HUES6 (cell line): ENCODE results near the gene ABRAXAS1.
"Not testable (repeated sequence)": the region's sequence is repeated elsewhere in the genome, so short reads cannot be mapped to it uniquely, and the experiment has no call there.

Experiments
- H3K27ac ChIP-seq: 2 replicates; pipeline ENCODE4 v1.7.0; 2013; ENCODE audit warnings: low read depth, mild to moderate bottlenecking, low read length, inconsistent platforms
- H3K27me3 ChIP-seq: 2 replicates; pipeline ENCODE4 v1.6.1; 2013; ENCODE audit warnings: low read length; ENCODE audit not compliant: control insufficient read depth, insufficient read depth
- H3K36me3 ChIP-seq: 2 replicates; pipeline ENCODE4 v1.6.1; 2013; ENCODE audit warnings: low read length; ENCODE audit not compliant: control insufficient read depth, insufficient read depth
- H3K4me1 ChIP-seq: 2 replicates; pipeline ENCODE4 v1.6.1; 2013; ENCODE audit warnings: low read length; ENCODE audit not compliant: control insufficient read depth, insufficient read depth
- H3K4me3 ChIP-seq: 2 replicates; pipeline ENCODE4 v1.5.1; 2013; ENCODE audit warnings: low read depth, low read length
- H3K9ac ChIP-seq: one replicate; pipeline ENCODE4 v1.6.1; 2013; ENCODE audit warnings: mild to moderate bottlenecking, low read length
- H3K9me3 ChIP-seq: 2 replicates; pipeline ENCODE4 v1.6.1; 2013; ENCODE audit warnings: low read depth, low read length; ENCODE audit not compliant: control insufficient read depth, insufficient read depth

Gene ABRAXAS1

DNA sequence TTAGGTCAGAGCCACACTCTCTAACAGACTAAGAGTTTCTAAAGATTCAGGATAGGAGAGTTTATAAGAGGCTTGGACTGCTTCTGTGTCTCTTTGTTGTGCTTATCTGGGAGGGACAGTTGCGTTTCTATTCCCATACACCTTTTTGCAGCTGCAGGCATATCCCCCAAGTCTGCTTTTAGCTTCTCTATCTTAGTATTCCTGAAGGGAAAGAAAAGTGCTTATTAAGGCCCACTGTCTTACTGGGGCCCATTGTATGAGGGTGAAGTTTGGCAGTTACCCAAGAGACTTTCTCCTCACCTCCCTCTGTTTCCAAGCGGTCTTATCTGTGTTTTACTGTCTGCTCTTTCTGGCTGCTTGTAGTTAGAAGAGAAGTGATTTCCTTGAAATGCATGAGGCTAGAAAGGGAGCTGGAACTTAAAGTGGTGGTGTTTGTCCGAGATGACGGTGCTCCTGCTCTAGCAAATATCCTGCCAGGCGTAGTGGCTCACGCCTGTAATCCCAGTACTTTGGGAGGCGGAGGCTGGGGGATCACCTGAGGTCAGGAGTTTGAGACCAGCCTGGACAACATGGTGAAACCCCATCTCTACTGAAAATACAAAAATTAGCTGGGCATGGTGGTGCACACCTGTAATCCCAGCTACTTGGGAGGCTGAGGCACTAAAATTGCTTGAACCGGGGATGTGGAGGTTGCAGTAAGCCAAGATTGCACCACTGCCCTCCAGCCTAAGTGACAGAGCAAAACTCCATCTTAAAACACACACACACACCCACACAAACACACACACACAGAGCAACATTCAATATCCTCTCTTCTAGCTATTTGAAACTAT lies 11.4 kb upstream of the ABRAXAS1 start:
- H3K4me3 ChIP-seq, H3K9me3 ChIP-seq, H3K27me3 ChIP-seq, H3K4me1 ChIP-seq, H3K9ac ChIP-seq, H3K36me3 ChIP-seq, H3K27ac ChIP-seq: not testable (repeated sequence)

DNA sequence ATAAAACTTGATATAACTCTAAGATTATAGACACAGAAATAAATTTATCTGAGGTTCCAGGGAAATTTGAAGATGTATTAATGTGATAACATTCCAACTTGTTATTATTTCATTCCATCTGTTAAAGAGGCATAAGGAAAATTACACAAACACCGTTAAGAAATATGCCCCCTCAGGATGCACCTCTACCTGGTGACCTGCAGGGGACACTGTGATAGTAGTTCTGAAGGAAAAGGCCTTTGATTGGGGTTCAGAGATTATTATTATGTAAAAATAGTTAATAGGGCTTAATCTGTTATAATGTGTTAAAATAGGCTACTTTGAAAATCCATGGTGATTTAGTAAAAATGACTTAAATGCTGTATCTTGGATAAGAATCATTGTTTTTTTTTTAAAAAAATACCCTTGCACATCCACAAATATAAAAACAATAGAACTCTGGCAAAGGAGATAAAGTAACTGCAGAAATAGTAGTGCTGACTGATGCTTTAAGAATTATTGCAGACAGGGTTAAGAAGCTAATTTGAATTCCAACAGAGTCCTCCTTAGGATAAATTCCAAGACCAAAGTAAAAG lies 6.1 kb upstream of the ABRAXAS1 start:
- no peaks in the 10 kb centered on the region for H3K36me3 ChIP-seq
- H3K27me3 ChIP-seq: no peaks in the 10 kb centered on the region
- H3K9ac ChIP-seq: no peak overlapping the region
- no peaks in the 10 kb centered on the region for H3K4me1 ChIP-seq
- H3K27ac ChIP-seq: no peak overlapping the region
- no peaks in the 10 kb centered on the region for H3K9me3 ChIP-seq
- no peak overlapping the region for H3K4me3 ChIP-seq

DNA sequence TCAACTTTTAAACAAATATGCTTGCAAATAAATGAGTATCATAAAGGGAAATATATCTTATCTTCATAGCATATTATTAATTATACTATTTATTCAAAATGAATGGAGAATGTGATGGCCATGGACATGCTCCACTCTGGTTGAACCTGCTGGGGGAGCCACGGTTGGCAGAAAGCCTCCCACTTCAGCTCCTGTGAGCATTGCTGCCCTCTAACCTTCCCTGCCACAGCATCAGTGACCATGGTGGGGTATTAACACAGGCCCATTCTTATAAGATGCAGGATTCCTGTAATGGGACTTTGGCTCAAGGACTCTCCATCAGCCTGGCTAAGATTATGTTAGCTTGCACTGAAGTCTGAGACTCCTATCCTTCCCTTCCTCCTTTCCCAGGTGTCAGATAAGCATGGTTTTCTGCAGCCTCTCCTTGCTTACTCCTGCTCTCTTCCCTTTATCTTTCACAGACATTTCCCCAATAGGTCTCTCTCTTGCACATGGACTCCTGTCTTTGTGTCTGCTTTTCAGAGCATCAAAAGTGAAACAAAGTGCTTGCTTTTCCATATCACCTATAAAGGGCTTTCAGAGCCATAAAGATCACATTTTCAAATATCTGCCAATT lies 4.9 kb upstream of the ABRAXAS1 start:
- H3K4me1 ChIP-seq: peaks cover 5% of the 10 kb centered on the region
- no peaks in the 10 kb centered on the region for H3K36me3 ChIP-seq
- no peak overlapping the region for H3K27ac ChIP-seq
- H3K9ac ChIP-seq: no peak overlapping the region
- H3K9me3 ChIP-seq: no peaks in the 10 kb centered on the region
- H3K4me3 ChIP-seq: no peak overlapping the region
- H3K27me3 ChIP-seq: no peaks in the 10 kb centered on the region

DNA sequence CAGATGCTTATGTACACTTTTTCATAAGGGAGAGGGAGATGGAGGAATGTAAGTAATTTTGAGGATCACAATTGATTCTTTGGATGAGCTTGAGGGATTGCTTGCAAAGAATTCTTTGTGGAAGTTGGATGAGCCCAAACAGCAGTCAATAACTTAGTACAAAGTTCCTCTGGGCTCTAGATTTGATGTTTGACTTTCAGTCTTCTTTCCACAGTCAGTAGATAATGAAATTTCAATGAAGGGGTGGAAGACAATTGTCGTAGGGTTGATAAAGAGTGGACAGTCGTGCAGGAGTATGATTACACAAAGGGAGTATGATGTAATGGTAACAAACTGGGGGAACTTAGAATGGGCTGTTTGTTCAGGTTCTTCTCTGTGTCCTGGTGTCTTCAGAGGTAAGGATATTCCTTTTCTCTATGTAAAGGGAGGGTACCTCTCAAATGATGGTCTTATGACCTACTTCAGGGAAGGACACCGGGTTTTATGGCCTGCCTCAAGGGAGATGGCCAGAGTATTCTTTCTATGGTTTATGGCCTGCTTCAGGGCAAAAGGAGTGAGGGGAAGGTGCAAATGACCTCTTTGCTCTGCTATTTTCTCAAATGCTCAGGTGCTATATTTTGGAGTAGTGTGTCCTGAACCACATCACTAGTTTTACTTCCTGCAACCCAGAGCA lies 1.7 kb upstream of the ABRAXAS1 start:
- Histone ChIP-seq H3K4me1 (peaks cover 5% of the 10 kb centered on the region), H3K4me3 (no peak overlapping the region), H3K9me3 (no peaks in the 10 kb centered on the region), H3K27me3 (no peaks in the 10 kb centered on the region), H3K27ac (no peak overlapping the region), H3K9ac (no peak overlapping the region), H3K36me3 (peaks cover 4% of the 10 kb centered on the region; the same call in 1 of the 2 replicates)

DNA sequence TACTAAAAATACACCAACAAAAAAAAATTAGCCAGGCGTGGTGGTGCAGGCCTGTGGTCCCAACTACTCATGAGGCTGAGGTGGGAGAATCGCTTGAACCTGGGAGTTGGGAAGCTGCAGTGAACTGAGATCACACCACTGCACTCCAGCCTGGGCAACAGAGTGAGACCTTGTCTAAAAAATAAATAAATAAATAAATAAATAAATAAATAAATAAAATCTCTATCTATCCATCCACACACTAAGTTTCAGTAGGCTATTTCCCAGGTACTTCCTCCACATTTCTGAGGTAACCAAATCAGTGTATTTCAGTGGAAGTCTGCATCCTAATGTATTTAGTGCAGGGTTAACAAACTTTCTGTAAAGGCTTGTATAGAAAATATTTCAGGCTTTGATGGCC lies 10.9 kb downstream of the ABRAXAS1 start:
- H3K4me3 ChIP-seq: no peak overlapping the region
- H3K27me3 ChIP-seq: no peaks in the 10 kb centered on the region
- no peaks in the 10 kb centered on the region for H3K9me3 ChIP-seq
- H3K27ac ChIP-seq: no peak overlapping the region
- peaks cover 34% of the 10 kb centered on the region for H3K36me3 ChIP-seq
- H3K4me1 ChIP-seq: no peaks in the 10 kb centered on the region
- H3K9ac ChIP-seq: no peak overlapping the region

DNA sequence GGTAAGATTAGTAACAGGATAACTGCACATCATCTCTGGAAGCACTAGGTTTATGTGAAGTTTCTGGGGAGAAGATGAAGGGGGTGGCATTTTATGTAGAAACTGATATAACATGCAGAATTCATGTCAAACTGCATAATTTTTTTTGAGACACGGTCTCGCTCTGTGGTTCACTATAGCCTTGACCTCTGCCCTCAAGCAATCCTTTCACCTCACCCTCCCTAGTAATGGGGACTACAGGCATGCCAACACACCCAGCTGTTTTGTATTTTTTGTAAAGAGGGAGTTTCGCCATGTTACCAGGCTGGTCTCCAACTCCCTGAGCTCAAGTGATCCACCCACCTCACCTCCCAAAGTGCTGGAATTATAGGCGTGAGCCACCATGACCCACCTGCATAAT lies 11.5 kb downstream of the ABRAXAS1 start:
- Histone ChIP-seq H3K9me3 (no peaks in the 10 kb centered on the region), H3K9ac (no peak overlapping the region), H3K27ac (no peak overlapping the region), H3K4me1 (no peaks in the 10 kb centered on the region), H3K36me3 (peaks cover 39% of the 10 kb centered on the region), H3K4me3 (no peak overlapping the region), H3K27me3 (no peaks in the 10 kb centered on the region)

DNA sequence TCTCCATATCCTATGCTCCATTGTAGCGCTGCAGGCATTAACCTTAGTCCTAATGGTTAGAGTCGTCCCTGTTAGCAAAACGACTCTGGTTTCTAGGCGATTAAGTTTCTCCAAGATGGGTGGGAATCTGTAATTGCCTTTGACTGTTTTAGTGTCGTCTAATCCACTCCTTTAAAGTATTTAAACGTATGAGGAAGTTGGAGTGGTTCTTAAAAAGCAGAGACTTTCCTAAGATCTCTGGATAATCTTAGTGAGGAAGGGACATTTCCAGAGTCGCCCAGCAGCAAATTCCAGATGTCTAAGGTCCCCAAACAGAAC lies 28.8 kb downstream of the ABRAXAS1 start:
- peaks cover 3% of the 10 kb centered on the region; the same call in 1 of the 2 replicates for H3K4me1 ChIP-seq
- no peaks in the 10 kb centered on the region for H3K27me3 ChIP-seq
- H3K9me3 ChIP-seq: no peaks in the 10 kb centered on the region
- peak overlapping the region; percentile 8; the same call in 1 of the 2 replicates for H3K27ac ChIP-seq
- peak overlapping the region; percentile 80 for H3K4me3 ChIP-seq
- H3K9ac ChIP-seq: peak overlapping the region; percentile 91
- H3K36me3 ChIP-seq: peaks cover 46% of the 10 kb centered on the region

DNA sequence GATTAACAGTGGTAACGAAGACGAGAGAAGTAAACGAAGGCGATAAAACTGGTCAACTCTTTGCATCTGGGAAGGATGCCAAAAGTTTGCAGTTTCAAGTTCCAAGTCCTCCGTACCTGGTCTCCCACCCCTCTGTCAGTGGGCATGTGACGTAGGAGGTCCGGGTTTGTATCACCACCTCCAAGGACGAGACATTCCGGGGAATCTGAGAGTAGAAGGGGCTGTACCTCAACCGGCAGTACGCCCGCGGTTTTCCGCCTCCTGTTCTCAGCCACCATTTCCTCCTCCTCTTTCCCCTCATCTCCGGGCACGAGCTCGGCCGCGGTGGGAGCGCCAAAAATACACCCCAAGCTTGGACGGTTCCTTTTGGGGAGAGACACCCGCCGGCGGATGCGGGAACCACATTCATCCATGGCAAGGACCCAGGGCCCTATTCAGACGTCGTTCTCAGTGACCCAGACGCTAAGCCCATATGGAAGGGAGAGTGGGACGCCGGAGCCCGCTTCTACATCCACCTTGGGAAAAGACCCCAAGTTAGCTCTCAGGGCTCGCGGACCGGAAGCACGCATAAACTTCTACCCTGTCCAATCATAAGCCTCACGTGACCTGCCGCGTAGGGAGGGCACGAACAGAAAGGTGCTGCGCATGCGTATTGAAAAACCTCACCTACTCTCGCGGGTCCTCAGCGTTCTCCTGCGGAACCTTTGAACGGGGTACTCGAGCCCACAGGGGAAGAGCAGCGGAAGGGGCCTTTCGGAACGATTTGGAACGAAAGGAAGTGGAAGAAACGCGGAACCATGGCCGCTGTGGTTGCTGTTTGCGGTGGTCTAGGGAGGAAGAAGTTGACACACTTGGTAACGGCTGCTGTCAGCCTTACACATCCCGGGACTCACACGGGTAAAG lies 29.4 kb downstream of the ABRAXAS1 start, which contains the start of the genes HELQ and MRPS18C:
Gene HELQ, minus strand, starts transcription at position 543 of the 903 bp plus-strand sequence. Its CDS starts 130 bp downstream, at position 413.
Gene MRPS18C, plus strand, starts transcription at position 778 of the 903 bp plus-strand sequence. Its CDS starts 20 bp downstream, at position 798.
- peak within 1 kb of the TSS; percentile 62 for H3K27ac ChIP-seq
- no peaks in the 10 kb centered on the region for H3K27me3 ChIP-seq
- H3K4me3 ChIP-seq: peak within 1 kb of the TSS; percentile 80
- H3K9me3 ChIP-seq: no peaks in the 10 kb centered on the region
- peaks cover 40% of the 10 kb centered on the region for H3K36me3 ChIP-seq
- peaks cover 3% of the 10 kb centered on the region; the same call in 1 of the 2 replicates for H3K4me1 ChIP-seq
- peak within 1 kb of the TSS; percentile 91 for H3K9ac ChIP-seq

DNA sequence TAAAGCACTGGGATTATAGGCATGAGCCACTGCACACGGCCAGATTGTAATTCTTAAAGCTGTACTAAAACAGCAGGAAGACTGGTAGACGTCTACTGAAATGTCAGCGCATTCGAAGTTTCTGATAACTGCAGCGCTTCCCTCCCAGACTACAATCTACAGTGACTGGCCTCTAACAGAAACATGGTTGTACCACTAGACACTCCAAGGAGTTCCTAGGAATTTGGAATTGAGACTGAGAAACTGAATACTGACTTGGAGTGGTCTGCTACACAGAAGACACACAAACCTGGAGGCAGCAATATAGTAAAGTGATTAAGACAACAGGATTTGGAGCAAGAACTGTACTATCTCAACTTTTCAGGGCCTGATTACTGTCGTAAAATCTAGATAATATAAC lies 30.2 kb downstream of the ABRAXAS1 start:
- no peak overlapping the region for H3K27ac ChIP-seq
- H3K4me3 ChIP-seq: peak overlapping the region; percentile 80
- H3K4me1 ChIP-seq: peaks cover 3% of the 10 kb centered on the region; the same call in 1 of the 2 replicates
- H3K9ac ChIP-seq: peak overlapping the region; percentile 91
- H3K27me3 ChIP-seq: no peaks in the 10 kb centered on the region
- H3K36me3 ChIP-seq: peaks cover 34% of the 10 kb centered on the region
- no peaks in the 10 kb centered on the region for H3K9me3 ChIP-seq

DNA sequence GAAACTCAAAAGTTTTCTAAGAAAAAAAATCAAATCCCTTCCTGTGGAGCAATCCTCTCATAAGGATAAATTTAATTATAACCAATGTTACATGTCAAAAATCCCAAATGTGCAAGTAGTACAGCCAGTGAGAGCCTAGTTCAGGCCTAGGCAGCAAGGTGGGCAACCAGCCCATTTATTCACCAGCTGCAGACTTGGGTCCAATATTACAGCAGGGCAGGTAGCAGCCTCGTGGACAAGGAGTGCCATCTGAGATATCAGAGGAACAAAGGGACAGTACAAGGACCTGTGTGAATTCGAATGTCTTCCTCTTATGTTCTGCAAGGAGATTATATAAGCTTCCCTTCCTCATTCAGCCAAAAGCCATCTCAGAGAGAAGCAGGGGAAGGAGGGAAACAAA lies 35.9 kb downstream of the ABRAXAS1 start:
- no peaks in the 10 kb centered on the region for H3K9me3 ChIP-seq
- no peak overlapping the region for H3K4me3 ChIP-seq
- no peaks in the 10 kb centered on the region for H3K4me1 ChIP-seq
- peaks cover 16% of the 10 kb centered on the region for H3K36me3 ChIP-seq
- no peaks in the 10 kb centered on the region for H3K27me3 ChIP-seq
- H3K9ac ChIP-seq: no peak overlapping the region
- no peak overlapping the region for H3K27ac ChIP-seq
